GM12872 (cell line): Measurements from ENCODE around the gene SLC6A7.

Experiments used
- CTCF ChIP-seq: IDR thresholded peaks from 3 replicates; pipeline ENCODE4 v1.5.1; 2011; ENCODE audit warnings: low read depth, mild to moderate bottlenecking, low read length, moderate library complexity; ENCODE audit not compliant: insufficient read depth

SLC6A7 gene

GRCh38 chr5:150176745-150177477 is 13.0 kb upstream of the SLC6A7 start:
- TF ChIP-seq CTCF: no peak

DNA sequence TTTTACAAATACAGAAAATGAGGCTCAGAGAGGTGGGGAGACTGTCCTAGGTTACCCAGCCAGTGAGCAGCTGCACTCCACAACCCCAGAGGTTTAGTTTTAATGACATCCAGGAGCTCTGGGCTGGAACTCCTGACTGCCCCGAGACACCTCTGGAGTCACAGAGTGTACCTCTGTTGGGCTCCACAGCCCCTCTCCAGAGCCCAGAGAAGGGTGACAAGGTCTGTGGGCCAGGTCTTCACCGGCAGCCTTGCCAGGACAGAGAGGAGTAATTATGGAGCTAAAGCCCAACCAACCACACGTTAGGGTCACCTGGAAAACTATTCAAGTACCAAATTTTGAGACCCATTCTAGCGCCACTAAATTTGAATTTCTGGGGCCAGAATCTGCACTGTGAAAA is 12.1 kb upstream of the SLC6A7 start:
- no peak for TF ChIP-seq CTCF

GRCh38 chr5:150178262-150178661 is 11.6 kb upstream of the SLC6A7 start:
- no peak for TF ChIP-seq CTCF

DNA sequence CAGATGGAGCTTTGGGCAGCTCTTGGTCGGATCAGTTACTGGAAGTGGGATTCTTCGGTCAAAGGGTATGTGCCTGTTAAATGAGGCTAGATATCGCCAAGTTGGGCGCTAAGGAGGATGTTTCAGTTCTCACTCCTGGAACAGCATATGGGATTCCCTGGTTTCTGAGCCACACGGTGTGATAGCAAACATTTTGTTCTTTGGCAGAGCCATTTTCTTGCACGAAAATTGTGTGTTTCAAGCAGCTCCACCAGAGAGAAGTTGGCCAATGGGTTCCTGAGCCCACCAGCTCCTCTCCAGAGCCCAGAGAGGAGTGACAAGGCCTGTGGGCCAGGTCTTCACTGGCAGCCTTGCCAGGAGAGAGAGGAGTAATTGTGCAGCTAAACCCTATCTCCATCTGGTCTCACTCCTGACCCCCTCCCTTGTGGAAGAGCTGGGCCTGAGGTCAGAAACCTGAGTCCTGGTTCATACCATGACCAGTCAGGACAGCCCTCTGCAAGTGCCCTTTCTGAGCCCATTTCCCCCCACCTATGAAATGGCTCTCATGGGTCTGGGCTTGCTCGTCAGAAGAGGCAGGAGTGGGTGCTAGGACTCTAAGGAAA is 10.7 kb upstream of the SLC6A7 start:
- no peak for TF ChIP-seq CTCF

DNA sequence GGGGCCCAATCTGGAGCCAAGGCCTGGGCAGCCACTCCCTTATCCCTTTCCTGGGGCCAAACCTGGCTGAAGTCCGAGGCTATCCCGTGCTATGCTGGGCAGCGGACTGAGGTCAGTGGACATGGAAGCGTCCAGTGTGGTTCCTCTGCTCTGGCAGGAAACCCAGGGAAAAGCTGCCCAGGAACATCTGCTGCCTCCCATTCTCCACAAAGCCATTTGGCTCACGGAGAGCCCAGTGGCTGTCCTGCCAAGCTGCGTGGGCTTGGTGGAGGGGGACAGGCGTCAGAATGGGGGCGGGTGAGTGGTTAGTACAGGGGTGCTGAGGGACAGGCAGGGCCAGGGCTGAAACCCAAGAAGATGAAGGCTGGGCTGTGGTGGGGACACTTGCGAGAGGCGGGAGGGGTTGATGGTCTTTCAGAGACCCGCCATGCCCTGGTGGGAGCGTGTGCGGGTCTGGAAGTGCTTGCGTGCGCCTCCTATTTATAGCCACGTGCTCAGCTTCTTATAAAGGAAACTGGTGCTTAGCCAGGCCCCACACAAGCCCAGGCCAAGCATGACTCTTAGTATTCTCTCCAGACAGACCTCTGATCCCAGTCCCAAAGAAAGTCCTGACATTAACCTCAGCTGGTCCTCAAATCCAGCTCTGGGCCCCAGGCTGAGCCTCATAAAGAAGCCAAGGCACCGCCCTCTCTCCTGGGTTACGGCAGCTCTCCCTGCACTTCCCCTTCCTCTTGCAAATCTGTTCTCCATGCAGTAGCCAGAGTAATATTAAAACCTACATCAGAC is 9.4 kb upstream of the SLC6A7 start:
- TF ChIP-seq CTCF: no peak

- no peak for TF ChIP-seq CTCF
These were observed 8.8 kb upstream of the SLC6A7 start for GRCh38 chr5:150181027-150181426.

DNA sequence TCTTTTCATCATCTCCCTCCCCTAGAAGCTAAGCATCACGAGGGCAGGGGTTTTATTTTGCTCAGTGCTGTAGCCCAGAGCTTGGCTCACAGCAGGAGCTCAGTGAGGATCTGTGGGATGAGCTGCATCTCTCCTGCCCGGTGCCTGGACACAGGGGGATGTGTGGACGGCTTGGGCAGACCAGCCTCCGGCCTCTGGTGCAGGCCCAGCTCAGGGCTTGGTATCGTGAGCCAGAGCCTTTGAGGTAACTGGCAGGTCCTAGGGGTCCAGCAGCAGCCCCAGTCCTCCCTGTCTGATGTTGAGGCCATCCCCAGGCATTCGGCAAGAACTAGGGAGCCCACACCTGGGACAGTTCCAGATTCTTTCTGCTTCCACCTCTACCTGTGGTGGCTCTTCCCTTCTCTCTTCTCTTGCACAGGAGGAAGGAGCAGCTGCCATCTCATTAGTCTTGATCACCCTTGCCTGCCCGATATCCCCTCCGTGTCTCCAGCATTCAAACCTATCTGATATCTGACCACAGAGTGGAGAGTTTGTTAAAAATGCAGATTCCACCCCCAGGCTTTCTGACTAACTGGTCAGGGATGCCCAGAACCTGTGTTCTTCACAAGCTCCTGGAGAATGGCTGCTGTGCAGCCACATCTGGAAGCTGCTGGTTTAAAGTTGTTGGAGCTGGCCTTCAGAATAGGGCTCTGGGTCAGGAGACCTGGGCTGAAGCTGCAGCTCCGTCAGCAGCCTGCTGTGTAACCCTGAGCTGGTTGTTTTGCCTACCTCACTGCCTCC is 7.9 kb upstream of the SLC6A7 start:
- no peak for TF ChIP-seq CTCF
